ENCODE data around the gene PITPNM3.
A peak's percentile ranks its signal among the peaks of the same experiment; 100 is the strongest.

Gene PITPNM3

GRCh38 chr17:6458460-6458950, 97.8 kb downstream of the PITPNM3 start:
- no peak for DNase-seq

- DNase-seq, result no peak
Observed at GRCh38 chr17:6457688-6458459, 98.5 kb downstream of the PITPNM3 start.

- DNase-seq, result no peak
Observed at GRCh38 chr17:6456914-6457687, 99.3 kb downstream of the PITPNM3 start.

GRCh38 chr17:6456321-6456720, 100.0 kb downstream of the PITPNM3 start:
- DNase-seq, result no peak

GRCh38 chr17:6455321-6455705, 101.0 kb downstream of the PITPNM3 start:
- no peak for DNase-seq

GRCh38 chr17:6454495-6455320, 101.6 kb downstream of the PITPNM3 start:
- DNase-seq, result no peak

GRCh38 chr17:6453279-6454024, 102.9 kb downstream of the PITPNM3 start:
- DNase-seq, result no peak

GRCh38 chr17:6452471-6453266, 103.7 kb downstream of the PITPNM3 start:
- no peak for DNase-seq

- no peak for DNase-seq
Observed at GRCh38 chr17:6450926-6451832, 105.2 kb downstream of the PITPNM3 start.

- no peak for DNase-seq
Observed at GRCh38 chr17:6449307-6449706, 107.0 kb downstream of the PITPNM3 start.

- DNase-seq, result no peak
Observed at GRCh38 chr17:6448473-6448872, 107.9 kb downstream of the PITPNM3 start.

GRCh38 chr17:6446516-6447100, 109.7 kb downstream of the PITPNM3 start:
- DNase-seq, result no peak

- no peak for DNase-seq
Observed at GRCh38 chr17:6444571-6445335, 111.6 kb downstream of the PITPNM3 start.

- DNase-seq, result peak; percentile 92
Observed at GRCh38 chr17:6443692-6444570, 112.4 kb downstream of the PITPNM3 start, which contains the start of gene PIMREG. TSS of gene PIMREG (plus strand) at chr17:6444455. CDS start at chr17:6445111, 656 bp downstream.

- no peak for DNase-seq
Observed at GRCh38 chr17:6442775-6443174, 113.6 kb downstream of the PITPNM3 start.

- no peak for DNase-seq
Observed at GRCh38 chr17:6439951-6440350, 116.4 kb downstream of the PITPNM3 start.

- no peak for DNase-seq
Observed at GRCh38 chr17:6437956-6438355, 118.4 kb downstream of the PITPNM3 start.

- no peak for DNase-seq
Observed at GRCh38 chr17:6437466-6437865, 118.9 kb downstream of the PITPNM3 start.
